ENCODE measurements around the gene PHF21A. TPM values are rescaled to one million over a fixed set of nuclear protein-coding genes. Genes with fewer than 3 reads are reported as not detected.

The PHF21A gene
- total and polyA plus RNA-seq, 2 of the 13 experiments (the other 11 are each of a cell fraction or from before 2014, with no cell fraction given): 4.1 to 34.6 TPM

DNA sequence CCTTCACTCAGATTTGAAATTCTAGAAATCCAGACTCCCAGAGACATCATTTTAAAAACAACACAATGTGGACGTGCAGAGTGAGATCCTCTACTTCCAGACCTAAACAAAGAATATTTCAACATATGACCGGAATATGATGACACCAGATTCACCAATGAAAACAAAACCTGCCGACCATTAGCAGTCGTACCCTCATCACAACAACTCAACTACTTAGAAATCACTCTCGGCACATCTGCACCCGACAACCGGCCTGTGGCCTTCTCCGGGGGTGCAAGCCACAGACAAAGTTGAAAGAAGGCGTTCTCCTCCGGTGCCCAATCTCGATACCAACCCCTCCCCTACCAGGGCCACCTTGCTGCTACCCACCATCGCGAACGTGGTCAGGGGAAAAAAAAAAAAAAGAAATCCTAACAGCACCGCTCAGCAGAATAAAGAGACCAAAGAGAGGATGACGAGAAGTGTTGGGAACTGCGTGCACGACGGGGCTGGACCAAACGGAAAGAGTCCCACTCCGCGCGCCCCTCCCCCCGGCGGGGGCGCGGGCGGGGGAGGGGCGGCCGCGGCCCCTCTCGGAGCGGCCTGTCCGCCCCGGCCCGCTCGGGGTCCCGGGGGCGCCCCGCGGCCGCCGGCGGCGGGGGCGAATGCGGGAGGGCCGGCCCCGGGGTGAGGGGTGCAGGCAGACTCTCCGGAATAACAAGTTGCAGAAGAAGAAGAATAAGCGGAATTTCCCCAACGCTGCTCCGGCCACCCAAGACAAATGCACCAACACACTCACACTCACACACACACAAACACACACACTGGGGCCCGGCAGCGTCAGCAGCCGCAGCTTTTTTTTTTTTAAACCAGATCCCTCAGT lies 1.7 kb downstream of the PHF21A start (continued):
- TF ChIP-seq SIN3A (IDR thresholded peaks at IDR 0.05; ENCODE audit: borderline replicate concordance, low read depth, low read length) (peak; percentile 4; the same call in 1 of the 2 replicates), ZNF430 (CRISPR knock-in tag; IDR thresholded peaks at IDR 0.05) (0 out of 2 replicates have a peak, but pooled peaks have one; percentile 8), NFE2L2 (IDR thresholded peaks at IDR 0.05; ENCODE audit: low read length) (no peak), ZNF274 (CRISPR knock-in tag; IDR thresholded peaks at IDR 0.05) (no peak), GLI4 (CRISPR knock-in tag; IDR thresholded peaks at IDR 0.05; ENCODE audit: borderline replicate concordance) (no peak), JARID2 (CRISPR knock-in tag; IDR thresholded peaks at IDR 0.05; ENCODE audit: insufficient replicate concordance) (no peak), SRSF4 (IDR thresholded peaks at IDR 0.05; ENCODE audit: low read depth, low read length, poor library complexity, severe bottlenecking) (no peak), SALL1 (CRISPR knock-in tag; IDR thresholded peaks at IDR 0.05) (peak; percentile 75), GTF2F1 (IDR thresholded peaks at IDR 0.05; ENCODE audit: low read length) (no peak), NFIB (CRISPR knock-in tag; IDR thresholded peaks at IDR 0.05; ENCODE audit: borderline replicate concordance) (no peak), KMT2A (CRISPR knock-in tag; IDR thresholded peaks at IDR 0.05) (no peak), PRPF4 (IDR thresholded peaks at IDR 0.05; ENCODE audit: low read depth, low read length, poor library complexity, severe bottlenecking) (peak; percentile 96), HOXA3 (CRISPR knock-in tag; IDR thresholded peaks at IDR 0.05) (peak; percentile 48), TBP (CRISPR knock-in tag; IDR thresholded peaks at IDR 0.05) (no peak), KMT2B (CRISPR knock-in tag; IDR thresholded peaks at IDR 0.05) (peak; percentile 48; the same call in 1 of the 2 replicates), ZNF343 (CRISPR knock-in tag; IDR thresholded peaks at IDR 0.05) (no peak), FOSL1 (CRISPR knock-in tag; IDR thresholded peaks at IDR 0.05; ENCODE audit: borderline replicate concordance) (no peak), ZMYM4 (CRISPR knock-in tag; IDR thresholded peaks at IDR 0.05) (no peak), CREM (IDR thresholded peaks at IDR 0.05) (no peak), CREM (CRISPR knock-in tag; IDR thresholded peaks at IDR 0.05) (no peak), PAF1 (CRISPR knock-in tag; IDR thresholded peaks at IDR 0.05) (no peak), MIXL1 (CRISPR knock-in tag; IDR thresholded peaks at IDR 0.05) (no peak), GABPB1 (CRISPR knock-in tag; IDR thresholded peaks at IDR 0.05) (peak; percentile 30), ELF4 (CRISPR knock-in tag; IDR thresholded peaks at IDR 0.05; ENCODE audit: borderline replicate concordance) (no peak), SETDB1 (CRISPR knock-in tag; IDR thresholded peaks at IDR 0.05; ENCODE audit: borderline replicate concordance) (no peak), KLF16 (CRISPR knock-in tag; IDR thresholded peaks at IDR 0.05) (peak in 1 of 2 experiments; percentile 77; a peak in 2 of 4 replicates)
- TF ChIP-seq, protein P1, sequence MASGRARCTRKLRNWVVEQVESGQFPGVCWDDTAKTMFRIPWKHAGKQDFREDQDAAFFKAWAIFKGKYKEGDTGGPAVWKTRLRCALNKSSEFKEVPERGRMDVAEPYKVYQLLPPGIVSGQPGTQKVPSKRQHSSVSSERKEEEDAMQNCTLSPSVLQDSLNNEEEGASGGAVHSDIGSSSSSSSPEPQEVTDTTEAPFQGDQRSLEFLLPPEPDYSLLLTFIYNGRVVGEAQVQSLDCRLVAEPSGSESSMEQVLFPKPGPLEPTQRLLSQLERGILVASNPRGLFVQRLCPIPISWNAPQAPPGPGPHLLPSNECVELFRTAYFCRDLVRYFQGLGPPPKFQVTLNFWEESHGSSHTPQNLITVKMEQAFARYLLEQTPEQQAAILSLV (CRISPR knock-in tag; IDR thresholded peaks at IDR 0.05; ENCODE audit: borderline replicate concordance): peak; percentile 67; the same call in 1 of the 2 replicates
- TF ChIP-seq, protein P2, sequence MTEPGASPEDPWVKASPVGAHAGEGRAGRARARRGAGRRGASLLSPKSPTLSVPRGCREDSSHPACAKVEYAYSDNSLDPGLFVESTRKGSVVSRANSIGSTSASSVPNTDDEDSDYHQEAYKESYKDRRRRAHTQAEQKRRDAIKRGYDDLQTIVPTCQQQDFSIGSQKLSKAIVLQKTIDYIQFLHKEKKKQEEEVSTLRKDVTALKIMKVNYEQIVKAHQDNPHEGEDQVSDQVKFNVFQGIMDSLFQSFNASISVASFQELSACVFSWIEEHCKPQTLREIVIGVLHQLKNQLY (CRISPR knock-in tag; IDR thresholded peaks at IDR 0.05): peak; percentile 38; the same call in 1 of the 2 replicates
